ENCODE results near the gene NTRK2. TPM values are rescaled to one million over a fixed set of nuclear protein-coding genes. Genes with fewer than 3 reads are reported as not detected.
A peak's percentile ranks its signal among the peaks of the same experiment; 100 is the strongest.

NTRK2 gene
- total RNA-seq, 1 experiment from 2014 or later = not detected

- no peaks in the 10 kb centered on the region for H3K4me1 ChIP-seq (replicated peaks; ENCODE audit: insufficient read depth)
- no peaks in the 10 kb centered on the region for H3K79me2 ChIP-seq (ENCODE audit: low read depth)
- no peak overlapping the region for H3K4me3 ChIP-seq
- no peaks in the 10 kb centered on the region for H3K9me2 ChIP-seq (ENCODE audit: insufficient read depth)
- no peak overlapping the region for H3K4me2 ChIP-seq
- ChIA-PET POLR2A (ENCODE audit: unreplicated experiment) (no interaction called here), CTCF (no interaction called here)
- no peak for TF ChIP-seq EZH2 (IDR thresholded peaks at IDR 0.05; ENCODE audit: low read depth)
- H3F3A ChIP-seq (ENCODE audit: insufficient read depth, low read depth) = no peaks in the 10 kb centered on the region
- no peaks in the 10 kb centered on the region for H3K9me3 ChIP-seq (ENCODE audit: insufficient read depth, low read depth)
- no peaks in the 10 kb centered on the region for H3K27me3 ChIP-seq (ENCODE audit: insufficient read depth, low read depth)
- intact Hi-C loops (cut with micrococcal nuclease; ENCODE audit: unreplicated experiment) = no loop called here
- DNase-seq = no peak
- BruUV-seq (replicated peaks) = no TSS peak
- H3K27ac ChIP-seq = no peak overlapping the region
- no peaks in the 10 kb centered on the region for H3K36me3 ChIP-seq (ENCODE audit: low read depth)
- H2AFZ ChIP-seq = no peak overlapping the region
- no peaks in the 10 kb centered on the region for H4K20me1 ChIP-seq (ENCODE audit: insufficient read depth)
These were observed 289.8 kb downstream of the NTRK2 start for GRCh38 chr9:84959339-84959738.

GRCh38 chr9:84966876-84967830 lies 297.6 kb downstream of the NTRK2 start:
- Histone ChIP-seq H3K79me2 (ENCODE audit: low read depth) (no peaks in the 10 kb centered on the region), H3F3A (ENCODE audit: insufficient read depth, low read depth) (no peaks in the 10 kb centered on the region), H3K9me2 (ENCODE audit: insufficient read depth) (no peaks in the 10 kb centered on the region), H3K4me2 (no peak overlapping the region), H3K27me3 (ENCODE audit: insufficient read depth, low read depth) (no peaks in the 10 kb centered on the region), H3K4me3 (no peak overlapping the region), H4K20me1 (ENCODE audit: insufficient read depth) (no peaks in the 10 kb centered on the region), H2AFZ (no peak overlapping the region), H3K4me1 (replicated peaks; ENCODE audit: insufficient read depth) (0 out of 2 replicates have a peak, but pooled peaks cover 5% of the 10 kb centered on the region), H3K9me3 (ENCODE audit: insufficient read depth, low read depth) (no peaks in the 10 kb centered on the region), H3K36me3 (ENCODE audit: low read depth) (no peaks in the 10 kb centered on the region), H3K27ac (no peak overlapping the region)
- no peak for DNase-seq
- TF ChIP-seq EZH2 (IDR thresholded peaks at IDR 0.05; ENCODE audit: low read depth) = no peak
- TF ChIP-seq CTCF (conservative IDR thresholded peaks at IDR 0.05) = no peak
- ChIA-PET POLR2A (ENCODE audit: unreplicated experiment) (no interaction called here), CTCF (no interaction called here)
- intact Hi-C loops (cut with micrococcal nuclease; ENCODE audit: unreplicated experiment) = no loop called here
- no TSS peak for BruUV-seq (replicated peaks)

- no peaks in the 10 kb centered on the region for H3K79me2 ChIP-seq (ENCODE audit: low read depth)
- H3F3A ChIP-seq (ENCODE audit: insufficient read depth, low read depth) = no peaks in the 10 kb centered on the region
- no peaks in the 10 kb centered on the region for H3K9me3 ChIP-seq (ENCODE audit: insufficient read depth, low read depth)
- no peaks in the 10 kb centered on the region for H4K20me1 ChIP-seq (ENCODE audit: insufficient read depth)
- H3K36me3 ChIP-seq (ENCODE audit: low read depth) = no peaks in the 10 kb centered on the region
- H3K4me2 ChIP-seq = no peak overlapping the region
- H3K9me2 ChIP-seq (ENCODE audit: insufficient read depth) = no peaks in the 10 kb centered on the region
- no peaks in the 10 kb centered on the region for H3K27me3 ChIP-seq (ENCODE audit: insufficient read depth, low read depth)
- H3K4me1 ChIP-seq (replicated peaks; ENCODE audit: insufficient read depth) = 0 out of 2 replicates have a peak, but pooled peaks cover 5% of the 10 kb centered on the region
- intact Hi-C loops (cut with micrococcal nuclease; ENCODE audit: unreplicated experiment) = no loop called here
- POLR2A ChIA-PET (ENCODE audit: unreplicated experiment) = no interaction called here
- no peak overlapping the region for H3K27ac ChIP-seq
- H2AFZ ChIP-seq = no peak overlapping the region
- CTCF ChIA-PET = no interaction called here
- no peak for TF ChIP-seq EZH2 (IDR thresholded peaks at IDR 0.05; ENCODE audit: low read depth)
- DNase-seq = peak in 1 of 2 experiments; percentile 43
- H3K4me3 ChIP-seq = no peak overlapping the region
- BruUV-seq (replicated peaks) = no TSS peak
These were observed 299.6 kb downstream of the NTRK2 start for GRCh38 chr9:84969084-84969483.

GRCh38 chr9:84969736-84970135 lies 300.2 kb downstream of the NTRK2 start:
- POLR2A ChIA-PET (ENCODE audit: unreplicated experiment) = no interaction called here
- Histone ChIP-seq H3K27ac (no peak overlapping the region), H3F3A (ENCODE audit: insufficient read depth, low read depth) (no peaks in the 10 kb centered on the region), H4K20me1 (ENCODE audit: insufficient read depth) (no peaks in the 10 kb centered on the region), H3K27me3 (ENCODE audit: insufficient read depth, low read depth) (no peaks in the 10 kb centered on the region), H3K36me3 (ENCODE audit: low read depth) (no peaks in the 10 kb centered on the region), H3K9me2 (ENCODE audit: insufficient read depth) (no peaks in the 10 kb centered on the region), H3K4me1 (replicated peaks; ENCODE audit: insufficient read depth) (0 out of 2 replicates have a peak, but pooled peaks cover 5% of the 10 kb centered on the region), H3K9me3 (ENCODE audit: insufficient read depth, low read depth) (no peaks in the 10 kb centered on the region), H3K4me3 (no peak overlapping the region), H3K4me2 (no peak overlapping the region), H2AFZ (no peak overlapping the region), H3K79me2 (ENCODE audit: low read depth) (no peaks in the 10 kb centered on the region)
- CTCF ChIA-PET = no interaction called here
- BruUV-seq (replicated peaks) = no TSS peak
- no peak for DNase-seq
- intact Hi-C loops (cut with micrococcal nuclease; ENCODE audit: unreplicated experiment) = no loop called here
- no peak for TF ChIP-seq EZH2 (IDR thresholded peaks at IDR 0.05; ENCODE audit: low read depth)
- TF ChIP-seq CTCF (conservative IDR thresholded peaks at IDR 0.05) = no peak
